C4-2B (cell line): ENCODE measurements around the gene FIG4.

Source experiments
- CTCF ChIP-seq: fragments of 450-650 bp; conservative IDR thresholded peaks from 2 replicates; pipeline ENCODE4 v1.5.1; 2017; ENCODE audit warnings: mild to moderate bottlenecking
- ZFX ChIP-seq: fragments of 450-650 bp; IDR thresholded peaks from 2 replicates; pipeline ENCODE4 v1.6.1; 2017

GRCh38 chr6:109824105-109824504 lies 133.0 kb downstream of the FIG4 start:
- TF ChIP-seq CTCF (no peak), ZFX (no peak)
